Psoas muscle (tissue), 8 donors: ENCODE measurements around the gene SNX20. TPM values are rescaled to one million over a fixed set of nuclear protein-coding genes. Genes with fewer than 3 reads are reported as not detected.

Experiments used
- ATAC-seq, 4 donors: fragments of 200-7000 bp; cut with Tn5 transposase; one replicate each; pipeline ENCODE4 v1.9.1; 2020; ENCODE audit warnings: moderate library complexity in 3 of 4, mild to moderate bottlenecking in 2 of 4
- DNase-seq, 2 donors: peaks; one replicate each; pipeline ENCODE4 v3.0.0-alpha.2; 2020
- H3K27ac ChIP-seq: fragments of 200-600 bp; one replicate; pipeline ENCODE4 v1.8.0; 2022
- H3K27me3 ChIP-seq, 3 donors: fragments of 200-600 bp in 1 of 3; one replicate each; pipeline versions ENCODE4 v1.6.1 to v1.8.0; 2013 to 2022; ENCODE audit warnings: low read length in 2 of 3, mild to moderate bottlenecking in 2 of 3, moderate library complexity in 1 of 3; ENCODE audit not compliant: insufficient read depth in 3 of 3
- H3K36me3 ChIP-seq, 2 donors: fragments of 200-600 bp in 1 of 2; one replicate each; pipeline versions ENCODE4 v1.6.1 to v1.8.0; 2013 to 2022; ENCODE audit warnings: low read depth in 1 of 2, mild to moderate bottlenecking in 1 of 2, moderate library complexity in 1 of 2; ENCODE audit not compliant: insufficient read depth in 1 of 2
- H3K4me1 ChIP-seq: fragments of 200-600 bp; one replicate; pipeline ENCODE4 v1.8.0; 2022
- H3K4me3 ChIP-seq: fragments of 200-600 bp; one replicate; pipeline ENCODE4 v1.8.0; 2022; ENCODE audit warnings: mild to moderate bottlenecking
- H3K9me3 ChIP-seq: fragments of 200-600 bp; one replicate; pipeline ENCODE4 v1.8.0; 2022
- WGBS, 3 donors: extraction: QIAGEN DNeasy Blood & Tissue Kit; methylation state at CpG; one replicate each; pipeline versions ENCODE4 v1.1.6 to v1.1.7; 2013; 5-methylcytosine and 5-hydroxymethylcytosine counted together
- intact Hi-C, 2 donors: fragments of 100-400 bp; cut with DNase I; formaldehyde crosslinking; loops; one replicate each; pipeline versions ENCODE4 v1.11.0 to v1.14.2; 2022
- polyA plus RNA-seq, 3 donors: library from polyadenylated mRNA; stranded (reverse); fragments of 200-250 nt; gene quantifications; one replicate each; pipeline ENCODE4 v1.2.3, GENCODE V29; 2013
- total RNA-seq, 4 donors: library from RNA; stranded (reverse); fragmentation: NEBNext Ultra II Directional in 2 of 4; extraction: Animal tissue kit (Norgen Biotek cat#: 25700) in 2 of 4; gene quantifications; one replicate each; pipeline versions ENCODE4 v1.2.1 to v1.2.4, GENCODE V29; 2021 to 2023
- TF ChIP-seq, protein P1 (sequence below): fragments of 200-600 bp; IDR thresholded peaks from one replicate; pipeline ENCODE4 v1.8.0; 2022; ENCODE audit warnings: antibody characterized with exemption
- donor health status: healthy with polysubstance abuse.
- donor health status: DM: no; HTN: no; CAD: no; lungs with moderate emphysema.
- donor health status: Bipolar disorder and iron deficiency.
- donor health status: healthy.
- donor health status: DM: yes; HTN: yes; CAD: no.
- donor health status: DM: no; HTN: no; CAD: no.
- donor health status: DM: no; HTN: no; CAD: no.
- donor health status: DM: yes; HTN: yes; CAD: no.

The SNX20 gene
- total and polyA plus RNA-seq, 7 donors = 0.78 to 2.1 (median 1.1) TPM

- H3K4me3 ChIP-seq = no peak overlapping the region
- DNase-seq (no peak), ATAC-seq (no peak)
- no peaks in the 10 kb centered on the region for H3K36me3 ChIP-seq
- no peaks in the 10 kb centered on the region for H3K9me3 ChIP-seq
- TF ChIP-seq, protein P1, sequence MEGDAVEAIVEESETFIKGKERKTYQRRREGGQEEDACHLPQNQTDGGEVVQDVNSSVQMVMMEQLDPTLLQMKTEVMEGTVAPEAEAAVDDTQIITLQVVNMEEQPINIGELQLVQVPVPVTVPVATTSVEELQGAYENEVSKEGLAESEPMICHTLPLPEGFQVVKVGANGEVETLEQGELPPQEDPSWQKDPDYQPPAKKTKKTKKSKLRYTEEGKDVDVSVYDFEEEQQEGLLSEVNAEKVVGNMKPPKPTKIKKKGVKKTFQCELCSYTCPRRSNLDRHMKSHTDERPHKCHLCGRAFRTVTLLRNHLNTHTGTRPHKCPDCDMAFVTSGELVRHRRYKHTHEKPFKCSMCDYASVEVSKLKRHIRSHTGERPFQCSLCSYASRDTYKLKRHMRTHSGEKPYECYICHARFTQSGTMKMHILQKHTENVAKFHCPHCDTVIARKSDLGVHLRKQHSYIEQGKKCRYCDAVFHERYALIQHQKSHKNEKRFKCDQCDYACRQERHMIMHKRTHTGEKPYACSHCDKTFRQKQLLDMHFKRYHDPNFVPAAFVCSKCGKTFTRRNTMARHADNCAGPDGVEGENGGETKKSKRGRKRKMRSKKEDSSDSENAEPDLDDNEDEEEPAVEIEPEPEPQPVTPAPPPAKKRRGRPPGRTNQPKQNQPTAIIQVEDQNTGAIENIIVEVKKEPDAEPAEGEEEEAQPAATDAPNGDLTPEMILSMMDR = no peak
- H3K27me3 ChIP-seq = no peaks in the 10 kb centered on the region
- H3K27ac ChIP-seq = no peak overlapping the region
- intact Hi-C loops = no loop called here
- 91 to 92% (median 91%) methylated on average over 28 to 30 of the region's 30 CpGs for WGBS, 3 donors
- no peaks in the 10 kb centered on the region for H3K4me1 ChIP-seq
Observed at GRCh38 chr16:50632927-50633800, 47.9 kb downstream of the SNX20 start.

DNA sequence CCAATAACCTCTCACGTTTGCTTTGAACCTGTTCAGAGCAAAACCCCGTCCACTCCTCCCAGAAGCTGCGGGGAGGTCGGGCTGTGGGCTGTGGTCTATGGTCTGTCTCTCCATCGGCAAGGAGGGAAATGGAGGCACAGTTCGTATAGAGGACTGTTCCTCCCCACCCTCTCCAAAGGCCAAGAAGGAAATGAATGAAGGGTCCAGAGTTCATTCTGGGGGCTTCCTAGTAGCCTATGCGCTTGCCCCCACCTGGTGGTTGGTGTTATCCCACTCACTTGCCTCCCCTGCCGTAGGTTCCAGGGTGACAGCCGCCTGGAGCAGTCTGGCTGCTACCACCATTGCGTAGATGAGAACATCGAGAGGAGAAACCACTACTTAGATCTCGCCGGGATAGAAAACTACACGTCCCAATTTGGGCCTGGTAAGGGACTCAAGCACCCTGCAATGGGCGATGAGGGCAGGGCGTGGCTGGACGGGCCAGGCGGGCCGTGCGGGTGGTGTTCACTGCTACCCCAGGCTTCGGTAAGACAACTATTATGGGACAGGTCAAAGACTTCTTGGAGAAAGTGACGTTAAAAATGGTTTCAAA is 49.0 kb downstream of the SNX20 start:
- Histone ChIP-seq H3K4me1 (peaks cover 5% of the 10 kb centered on the region), H3K27ac (no peak overlapping the region), H3K27me3 (no peaks in the 10 kb centered on the region), H3K9me3 (no peaks in the 10 kb centered on the region), H3K36me3 (no peaks in the 10 kb centered on the region), H3K4me3 (no peak overlapping the region)
- DNase-seq (no peak), ATAC-seq (no peak)
- TF ChIP-seq, protein P1 = no peak
- intact Hi-C loops = no loop called here
- WGBS, 3 donors = 89 to 95% (median 91%) methylated on average over 22 of the region's 22 CpGs

DNA sequence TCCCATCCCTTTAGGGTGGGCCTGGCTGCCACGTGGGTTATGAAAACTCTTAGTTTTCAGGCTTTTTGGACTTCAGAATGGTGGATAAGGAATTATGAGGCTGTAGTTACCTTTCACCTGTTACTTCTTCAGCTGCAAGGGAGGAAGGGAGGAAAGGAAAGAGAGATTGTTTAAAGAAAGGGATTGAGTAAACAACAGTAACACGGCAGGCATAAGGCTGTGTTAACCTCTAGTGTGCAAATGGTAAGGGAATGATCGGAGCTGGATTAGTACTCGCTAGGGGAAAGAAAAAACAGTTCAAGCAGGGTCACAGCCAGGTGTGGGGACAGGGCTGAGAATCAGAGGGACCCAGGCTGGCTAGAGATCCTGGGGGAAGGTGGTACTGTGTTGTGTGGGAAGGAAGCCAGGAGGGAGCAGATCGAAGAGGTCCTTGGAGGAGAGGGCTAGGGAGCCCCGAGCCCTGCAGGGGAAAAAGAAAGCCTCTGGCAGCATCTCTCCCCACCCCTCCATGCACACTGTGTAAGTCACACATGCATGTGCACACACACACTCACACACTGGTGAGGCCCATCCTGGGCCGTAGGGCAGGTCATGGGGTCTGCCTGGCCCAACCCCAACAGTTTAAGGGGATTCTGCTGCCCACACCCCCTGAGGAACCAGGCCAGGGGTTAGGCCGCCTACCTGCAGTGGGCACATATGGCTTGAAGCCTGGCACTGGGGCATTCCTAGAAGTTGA is 49.7 kb downstream of the SNX20 start:
- intact Hi-C loops = no loop called here
- no peak for ATAC-seq
- H3K36me3 ChIP-seq = no peaks in the 10 kb centered on the region

GRCh38 chr16:50630394-50631020 is 50.6 kb downstream of the SNX20 start:
- Histone ChIP-seq H3K36me3 (no peaks in the 10 kb centered on the region), H3K4me3 (no peak overlapping the region), H3K4me1 (peaks cover 6% of the 10 kb centered on the region), H3K27ac (no peak overlapping the region), H3K9me3 (no peaks in the 10 kb centered on the region), H3K27me3 (no peaks in the 10 kb centered on the region)
- DNase-seq = no peak
- intact Hi-C loops = no loop called here
- no peak for ATAC-seq
- 91 to 95% (median 93%) methylated on average over 11 of the region's 11 CpGs for WGBS, 3 donors
- TF ChIP-seq, protein P1 = no peak

More for the DNA sequence above, 49.7 kb downstream of the SNX20 start:
- no peak for DNase-seq
- 82 to 87% (median 83%) methylated on average over 8 of the region's 8 CpGs for WGBS, 3 donors
- Histone ChIP-seq H3K27me3 (no peaks in the 10 kb centered on the region), H3K4me3 (no peak overlapping the region), H3K4me1 (peaks cover 6% of the 10 kb centered on the region), H3K9me3 (no peaks in the 10 kb centered on the region), H3K27ac (no peak overlapping the region)
- TF ChIP-seq, protein P1 = no peak
